Body of pancreas (tissue), 4 donors: ENCODE data around the gene ERC2. TPM values are rescaled to one million over a fixed set of nuclear protein-coding genes. Genes with fewer than 3 reads are reported as not detected.

Experiments
- ATAC-seq: fragments of 150-250 bp; one replicate; pipeline ENCODE4 v1.9.1; 2016
- DNase-seq, 4 donors: peaks; one replicate each; pipeline ENCODE4 v3.0.0-alpha.2; 2019
- H3K27ac ChIP-seq, 4 donors: fragments of 200-600 bp; sonication (generic); 1 replicate in 3 of 4; 2 replicates in 1 of 4; pipeline versions ENCODE4 v1.5.1 to v1.6.1; 2016 to 2019; ENCODE audit warnings: mild to moderate bottlenecking in 1 of 4, mixed read lengths in 1 of 4, moderate library complexity in 1 of 4
- H3K27me3 ChIP-seq, 2 donors: fragments of 200-600 bp; sonication (generic); one replicate each; pipeline ENCODE4 v1.6.0; 2016; ENCODE audit warnings: mild to moderate bottlenecking in 1 of 2
- H3K36me3 ChIP-seq, 2 donors: fragments of 200-600 bp; sonication (generic); replicated peaks in 1 of 2; 2 replicates each; pipeline ENCODE4 v1.5.1; 2016; ENCODE audit warnings: low read depth in 2 of 2; ENCODE audit not compliant: insufficient read depth in 1 of 2
- H3K4me1 ChIP-seq: fragments of 200-600 bp; sonication (generic); one replicate; pipeline ENCODE4 v1.6.0; 2016
- H3K4me3 ChIP-seq, 2 donors: fragments of 200-600 bp; sonication (generic); 1 replicate in 1 of 2; 2 replicates in 1 of 2; pipeline ENCODE4 v1.5.1; 2016 to 2019
- H3K9me3 ChIP-seq, 3 donors: fragments of 200-600 bp; sonication (generic); 1 replicate in 2 of 3; 2 replicates in 1 of 3; pipeline ENCODE4 v1.5.1; 2016
- POLR2A ChIP-seq, 3 donors: fragments of 450-650 bp; IDR thresholded peaks; one replicate each; pipeline ENCODE4 v1.6.1; 2016; ENCODE audit warnings: antibody characterized with exemption in 3 of 3, mild to moderate bottlenecking in 2 of 3
- WGBS, 2 donors: methylation state at CpG; one replicate each; pipeline ENCODE4 v1.1.5; 2017; 5-methylcytosine and 5-hydroxymethylcytosine counted together
- intact Hi-C: fragments of 100-400 bp; cut with DNase I; formaldehyde crosslinking; loops from one replicate; pipeline ENCODE4 v1.15.1; 2023
- total RNA-seq, 2 donors: library from RNA; depleted of rRNA; stranded (reverse); fragments of >200 nt; gene quantifications; one replicate each; pipeline ENCODE4 v1.1.0, GENCODE V29; 2016
- TF ChIP-seq, protein P1 (sequence below), 7 experiments: fragments of 450-650 bp in 4 of 7; fragments of 200-600 bp in 3 of 7; sonication (generic) in 3 of 7; IDR thresholded peaks; one replicate each; pipeline ENCODE4 v1.5.1; 2016 to 2019; ENCODE audit warnings: antibody characterized with exemption in 7 of 7

The ERC2 gene
- total RNA-seq, 2 donors from 2014 or later = 4.0 to 4.7 TPM

DNA sequence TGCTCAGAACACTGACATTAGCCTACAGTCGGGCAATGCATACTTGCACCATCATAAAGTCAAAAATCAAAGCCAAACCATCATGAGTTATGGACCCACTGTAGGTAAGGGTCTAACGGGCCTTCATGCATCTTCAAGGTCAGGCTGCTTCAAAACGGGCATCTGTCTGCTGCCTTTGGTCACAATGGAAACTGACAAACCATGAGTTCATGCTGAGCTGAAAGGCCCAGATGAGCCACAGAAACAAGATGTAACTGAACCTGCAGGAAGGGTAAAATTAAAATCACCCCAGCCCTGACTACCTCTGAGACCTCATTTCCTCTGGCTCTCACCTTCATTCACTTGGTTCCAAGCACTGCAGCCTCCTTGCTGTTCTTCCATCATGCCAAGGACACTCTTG lies 143.8 kb downstream of the ERC2 start:
- no peak overlapping the region for H3K4me3 ChIP-seq
- intact Hi-C loops = no loop called here

DNA sequence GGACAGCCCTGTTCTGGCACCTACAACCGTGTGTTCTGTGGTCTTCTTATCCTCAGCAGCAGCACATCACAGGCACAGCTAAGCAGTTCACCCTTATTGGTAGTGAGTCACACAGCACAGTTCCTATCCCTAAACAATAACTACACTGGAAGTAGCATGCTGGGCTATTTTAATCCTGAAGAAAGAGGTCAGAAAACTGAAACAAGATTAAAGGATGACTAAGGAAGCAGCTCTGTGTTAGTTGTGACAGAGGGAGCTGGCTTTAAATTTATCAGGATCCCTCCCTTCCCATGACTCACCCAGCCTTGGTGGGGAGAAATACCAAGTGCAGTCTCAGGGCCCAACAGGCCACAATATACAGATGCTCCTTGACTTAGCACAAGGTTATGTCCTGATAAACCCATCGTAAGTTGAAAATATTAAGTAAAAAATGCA lies 144.3 kb downstream of the ERC2 start:
- H3K9me3 ChIP-seq = no peaks in the 10 kb centered on the region
- TF ChIP-seq, protein P1, sequence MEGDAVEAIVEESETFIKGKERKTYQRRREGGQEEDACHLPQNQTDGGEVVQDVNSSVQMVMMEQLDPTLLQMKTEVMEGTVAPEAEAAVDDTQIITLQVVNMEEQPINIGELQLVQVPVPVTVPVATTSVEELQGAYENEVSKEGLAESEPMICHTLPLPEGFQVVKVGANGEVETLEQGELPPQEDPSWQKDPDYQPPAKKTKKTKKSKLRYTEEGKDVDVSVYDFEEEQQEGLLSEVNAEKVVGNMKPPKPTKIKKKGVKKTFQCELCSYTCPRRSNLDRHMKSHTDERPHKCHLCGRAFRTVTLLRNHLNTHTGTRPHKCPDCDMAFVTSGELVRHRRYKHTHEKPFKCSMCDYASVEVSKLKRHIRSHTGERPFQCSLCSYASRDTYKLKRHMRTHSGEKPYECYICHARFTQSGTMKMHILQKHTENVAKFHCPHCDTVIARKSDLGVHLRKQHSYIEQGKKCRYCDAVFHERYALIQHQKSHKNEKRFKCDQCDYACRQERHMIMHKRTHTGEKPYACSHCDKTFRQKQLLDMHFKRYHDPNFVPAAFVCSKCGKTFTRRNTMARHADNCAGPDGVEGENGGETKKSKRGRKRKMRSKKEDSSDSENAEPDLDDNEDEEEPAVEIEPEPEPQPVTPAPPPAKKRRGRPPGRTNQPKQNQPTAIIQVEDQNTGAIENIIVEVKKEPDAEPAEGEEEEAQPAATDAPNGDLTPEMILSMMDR (IDR thresholded peaks at IDR 0.05) = no peak
- no peak for TF ChIP-seq POLR2A (IDR thresholded peaks at IDR 0.05)
- ATAC-seq (peak; percentile 18), DNase-seq (peak in 1 of 4 donors; percentile 8)
- H3K4me1 ChIP-seq = peaks cover 4% of the 10 kb centered on the region
- H3K27me3 ChIP-seq = no peaks in the 10 kb centered on the region
- H3K36me3 ChIP-seq = no peaks in the 10 kb centered on the region
- WGBS, 2 donors = 68 to 77% methylated on average over 2 of the region's 2 CpGs
- H3K4me3 ChIP-seq = no peak overlapping the region
- no peak overlapping the region for H3K27ac ChIP-seq
- intact Hi-C loops = no loop called here

More for the DNA sequence above, 143.8 kb downstream of the ERC2 start:
- Histone ChIP-seq H3K4me1 (peaks cover 2% of the 10 kb centered on the region), H3K36me3 (no peaks in the 10 kb centered on the region), H3K27me3 (no peaks in the 10 kb centered on the region), H3K27ac (no peak overlapping the region), H3K9me3 (no peaks in the 10 kb centered on the region)
- DNase-seq = no peak
- WGBS, 2 donors = 81 to 88% methylated on average over 3 of the region's 3 CpGs
- ATAC-seq = no peak
- TF ChIP-seq, protein P1 (IDR thresholded peaks at IDR 0.05) = no peak
- TF ChIP-seq POLR2A (IDR thresholded peaks at IDR 0.05) = no peak

DNA sequence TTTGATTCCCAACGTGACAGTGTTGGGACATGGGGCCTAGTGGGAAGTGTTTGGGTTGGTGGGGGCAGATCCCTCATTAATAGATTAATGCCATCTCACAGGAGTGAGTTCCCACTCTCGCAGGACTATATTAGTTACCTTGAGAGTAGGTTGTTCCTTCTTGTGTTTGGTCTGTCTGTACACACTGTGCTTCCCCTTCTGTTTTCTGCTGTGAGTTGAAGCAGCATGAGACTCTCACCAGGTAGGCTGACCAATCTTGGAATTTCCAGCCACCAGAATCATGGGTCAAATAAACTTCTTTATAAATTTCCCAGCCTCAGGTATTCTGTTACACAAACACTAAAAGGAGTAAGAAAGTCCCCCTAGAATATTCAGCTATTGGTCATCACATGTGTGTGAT lies 145.4 kb downstream of the ERC2 start:
- no peak for ATAC-seq
- Histone ChIP-seq H3K4me3 (no peak overlapping the region), H3K27me3 (no peaks in the 10 kb centered on the region), H3K9me3 (no peaks in the 10 kb centered on the region), H3K4me1 (peaks cover 4% of the 10 kb centered on the region), H3K36me3 (no peaks in the 10 kb centered on the region), H3K27ac (no peak overlapping the region)
- WGBS, 2 donors = 80 to 88% methylated on average over 2 of the region's 2 CpGs
- intact Hi-C loops = no loop called here
- no peak for TF ChIP-seq POLR2A (IDR thresholded peaks at IDR 0.05)
- no peak for DNase-seq

DNA sequence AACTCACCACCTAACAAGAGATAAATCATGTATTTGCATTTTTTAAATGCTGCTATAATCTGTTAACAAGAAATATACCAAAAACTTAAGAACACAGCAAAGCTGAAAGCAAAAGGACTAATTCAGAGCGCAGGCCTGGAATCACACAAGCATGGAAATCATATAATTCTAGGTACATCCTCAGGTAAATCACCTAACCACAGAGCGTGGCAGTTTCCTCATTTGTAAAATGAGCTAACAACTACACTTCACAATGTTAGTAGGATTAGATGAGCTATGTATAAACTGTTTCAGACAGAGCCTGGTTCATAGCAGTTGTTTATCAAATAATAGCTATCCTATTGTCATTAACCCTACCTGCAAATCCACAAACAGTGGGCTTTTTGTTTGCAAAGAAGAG lies 146.4 kb downstream of the ERC2 start:
- H3K36me3 ChIP-seq = no peaks in the 10 kb centered on the region
- DNase-seq (no peak), ATAC-seq (no peak)
- no peaks in the 10 kb centered on the region for H3K9me3 ChIP-seq
- intact Hi-C loops = no loop called here
- no peak overlapping the region for H3K4me3 ChIP-seq
- H3K27me3 ChIP-seq = no peaks in the 10 kb centered on the region
- TF ChIP-seq POLR2A (IDR thresholded peaks at IDR 0.05) = no peak
- TF ChIP-seq, protein P1 (IDR thresholded peaks at IDR 0.05) = no peak
- WGBS, 2 donors = 93 to 98% methylated on average over 2 of the region's 2 CpGs
- H3K4me1 ChIP-seq = peaks cover 4% of the 10 kb centered on the region
- H3K27ac ChIP-seq = no peak overlapping the region

DNA sequence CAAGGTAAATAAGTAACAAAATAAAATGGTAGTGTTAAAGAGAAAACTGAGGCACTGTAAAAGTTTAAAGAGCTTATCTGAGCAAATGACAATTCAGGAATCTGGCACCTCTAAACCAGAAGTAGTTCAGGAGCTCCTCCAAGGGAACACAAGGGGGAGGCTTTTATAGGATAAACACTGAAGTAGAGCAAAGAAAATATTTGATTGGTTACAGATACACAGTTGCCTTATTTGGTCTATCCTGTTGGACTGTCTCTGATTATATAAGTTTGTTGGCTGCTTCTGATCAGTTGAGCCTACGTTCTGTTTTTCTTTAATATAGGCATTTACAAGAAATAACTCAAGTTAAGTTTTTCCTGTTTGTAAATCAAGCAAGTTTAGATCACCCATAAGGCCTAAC lies 146.9 kb downstream of the ERC2 start:
- intact Hi-C loops = no loop called here
- no peak overlapping the region for H3K4me3 ChIP-seq
- no peak for ATAC-seq
- no peaks in the 10 kb centered on the region for H3K9me3 ChIP-seq
- 26 to 40% methylated on average over 1 of the region's 1 CpG for WGBS, 2 donors
- H3K4me1 ChIP-seq = peaks cover 4% of the 10 kb centered on the region
- H3K27me3 ChIP-seq = no peaks in the 10 kb centered on the region
- no peak overlapping the region for H3K27ac ChIP-seq
- TF ChIP-seq POLR2A (IDR thresholded peaks at IDR 0.05) = no peak
- TF ChIP-seq, protein P1 (IDR thresholded peaks at IDR 0.05) = no peak
- H3K36me3 ChIP-seq = no peaks in the 10 kb centered on the region
- no peak for DNase-seq
